ENCODE results near the gene C17orf113. TPM values are rescaled to one million over a fixed set of nuclear protein-coding genes. Genes with fewer than 3 reads are reported as not detected.

C17orf113 gene
- total RNA-seq, result 0.49 TPM in 2 replicates

DNA sequence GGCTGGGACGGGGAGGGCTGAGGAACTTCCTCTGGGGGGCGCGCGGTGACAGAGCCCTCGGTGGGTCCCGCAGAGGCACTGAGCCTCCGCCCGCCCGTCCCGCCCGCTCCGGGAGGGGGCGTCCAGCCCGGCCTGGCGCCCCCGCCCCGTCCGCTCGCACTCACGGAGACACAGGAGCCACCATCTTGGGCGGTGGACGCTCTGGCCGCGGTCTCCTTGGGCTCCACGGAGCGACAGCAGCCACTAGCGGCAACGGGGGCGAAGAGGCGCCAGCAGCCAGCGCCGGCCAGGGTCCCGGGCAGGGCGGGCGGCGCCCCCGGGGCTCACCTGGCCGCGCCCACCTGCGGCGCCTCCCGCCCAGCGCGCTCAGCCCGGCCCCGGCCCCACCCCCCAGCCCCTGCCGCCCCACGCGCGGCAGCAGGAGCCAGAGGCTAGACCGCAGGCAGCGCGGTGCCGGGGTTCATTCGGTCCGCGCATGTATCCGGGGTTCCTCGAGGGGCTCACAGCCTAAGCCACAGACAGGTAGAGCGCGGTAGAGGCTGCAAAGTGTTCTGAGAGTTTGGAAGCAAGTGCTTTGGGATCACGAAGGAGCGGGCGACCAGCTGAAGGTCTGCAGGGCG lies at the start of gene C17orf113:
C17orf113 (minus strand) TSS at position 209 of the 620 bp plus-strand sequence. CDS start 7,225 bp downstream, outside the sequence.

DNA sequence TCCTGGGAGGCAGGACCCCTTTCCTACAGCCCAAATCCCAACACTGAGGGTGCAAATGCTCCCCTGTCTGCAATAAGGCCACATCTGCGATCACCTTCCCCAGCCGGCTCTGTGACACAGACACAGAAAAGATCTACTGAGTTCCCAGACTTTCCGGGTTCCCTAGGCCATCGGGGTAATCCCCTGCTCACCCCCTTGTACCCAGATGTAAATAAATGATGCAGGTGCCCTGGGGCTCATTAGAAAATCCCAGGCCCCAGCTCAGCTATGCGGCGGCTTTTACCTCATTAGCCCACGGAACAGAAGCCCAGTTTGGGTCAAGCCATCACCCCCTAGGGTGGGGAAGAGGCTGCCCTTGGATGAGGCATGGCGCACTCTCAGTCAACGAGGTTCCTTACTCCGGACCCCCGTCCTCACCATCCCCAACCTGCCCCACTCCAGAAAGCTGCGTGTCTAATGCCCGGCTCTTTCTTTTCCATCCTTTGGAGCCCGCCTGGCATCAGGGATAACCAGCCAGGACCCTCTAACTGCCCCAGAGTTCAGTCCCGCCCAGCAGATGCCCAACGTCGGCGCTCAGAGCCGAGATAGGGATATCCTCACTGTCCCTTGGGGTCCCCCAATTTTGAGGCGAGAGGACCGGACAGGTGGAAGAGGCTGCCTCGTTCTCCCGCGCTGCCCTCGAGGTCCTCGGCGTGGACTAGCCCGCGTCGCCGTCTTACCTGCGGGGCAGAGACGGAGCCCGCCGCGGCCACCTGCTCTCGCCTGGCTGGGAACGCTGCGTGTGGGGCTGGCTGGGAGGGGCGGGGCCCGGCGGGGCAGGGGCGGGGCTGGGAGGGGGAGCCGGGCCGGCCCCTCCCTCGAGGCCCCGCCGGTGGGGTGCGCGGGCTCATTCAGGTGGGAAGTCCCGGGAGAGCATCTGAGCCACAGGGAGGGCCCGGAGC lies 47.6 kb upstream of the C17orf113 start, which contains the start of gene ZNF385C:
ZNF385C (minus strand) TSS at position 783 of the 941 bp plus-strand sequence. CDS start 35,417 bp downstream, outside the sequence.

DNA sequence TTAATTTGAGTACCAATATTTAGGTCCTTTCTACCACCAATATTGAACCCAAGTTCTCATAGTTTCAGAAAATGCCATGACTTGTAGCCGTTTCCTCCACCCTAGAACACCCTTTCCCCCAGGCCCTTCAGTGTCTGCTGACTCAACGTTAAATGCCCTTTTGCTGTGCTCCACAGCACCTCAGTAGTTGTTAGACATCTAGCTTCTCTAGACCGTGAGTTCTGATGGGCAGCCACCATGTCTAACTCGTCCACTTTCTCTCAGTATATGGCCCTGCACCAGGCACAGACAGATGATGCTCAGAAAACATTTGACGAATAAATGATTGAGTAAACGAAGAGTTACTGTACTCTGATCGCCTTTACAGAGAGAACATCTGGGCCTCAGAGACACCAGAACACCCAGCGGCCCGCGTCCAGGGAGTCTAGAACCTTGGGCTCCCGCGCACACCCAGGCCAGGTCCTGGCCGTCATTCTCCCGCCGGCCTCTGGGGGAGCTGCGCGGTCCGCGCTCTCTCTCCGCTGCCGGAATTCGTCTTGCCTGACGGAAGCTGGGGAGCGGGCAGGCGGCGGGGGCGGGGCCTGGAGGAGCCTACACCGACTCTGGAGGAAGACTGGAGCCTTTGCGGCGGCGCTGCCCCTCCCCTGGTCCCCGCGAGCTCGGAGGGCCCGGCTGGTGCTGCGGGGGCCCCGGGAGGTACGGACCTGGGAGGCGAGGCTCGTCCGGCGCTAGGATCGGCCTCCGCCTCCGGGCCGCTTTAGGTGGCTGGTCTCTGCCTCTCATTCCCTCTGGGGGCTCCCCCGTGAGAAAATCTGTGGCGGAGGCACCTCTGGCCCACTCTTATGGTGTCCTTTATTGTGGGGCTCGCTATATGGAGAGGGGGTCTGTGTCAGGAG lies 30.6 kb downstream of the C17orf113 start, which contains the start of gene NKIRAS2:
NKIRAS2 (plus strand) TSS at position 582 of the 896 bp plus-strand sequence. CDS start 1,488 bp downstream, outside the sequence.

DNA sequence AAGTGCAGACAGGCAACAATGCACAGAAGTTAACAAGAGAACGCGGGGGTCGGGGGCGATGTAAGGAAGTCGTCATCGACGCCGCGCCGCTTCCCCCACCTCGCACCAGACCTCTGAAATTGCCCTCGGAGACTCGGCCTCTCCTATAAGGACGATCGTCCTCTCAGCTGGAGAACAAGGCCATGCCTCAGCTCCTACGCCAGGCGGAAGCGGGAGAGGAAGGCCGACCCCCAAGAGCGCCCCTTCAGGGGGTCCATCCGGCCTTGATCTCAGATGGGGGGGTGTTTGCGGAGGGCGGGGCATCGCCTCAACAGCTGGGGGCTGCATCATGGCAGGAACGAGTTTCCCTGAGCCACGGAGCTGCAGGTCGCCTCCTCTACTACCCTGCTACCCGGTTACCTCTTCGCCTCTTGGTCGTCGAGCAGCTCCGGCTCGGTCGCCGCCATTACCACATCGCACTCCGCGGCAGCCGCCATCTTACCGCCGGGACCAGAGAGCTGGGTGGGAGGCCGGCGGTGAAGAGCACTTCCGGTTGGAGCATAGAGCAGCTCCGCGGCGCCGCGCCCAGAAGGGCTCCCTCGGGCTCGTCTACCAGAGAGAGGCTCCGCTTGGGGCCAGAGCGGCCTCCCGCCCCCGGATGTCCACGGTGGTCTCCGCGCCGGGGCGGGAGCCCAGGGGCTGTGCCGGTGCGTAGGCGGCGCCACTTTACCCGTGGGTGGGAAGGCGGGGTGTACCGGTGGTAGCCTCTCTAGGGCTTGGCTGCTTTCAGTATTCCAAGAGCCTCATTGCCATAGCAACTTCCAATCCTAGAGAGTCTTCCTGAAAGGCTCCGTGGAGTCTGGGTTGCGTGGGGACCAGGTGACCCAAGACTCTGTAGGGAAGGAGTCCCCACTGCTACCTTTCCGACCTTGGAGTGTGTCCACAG lies 33.2 kb downstream of the C17orf113 start, which contains the start of gene DNAJC7:
DNAJC7 (minus strand) TSS at position 499 of the 925 bp plus-strand sequence; CDS start at position 476, 23 bp downstream.

Other genes starting within 250 kb of the C17orf113 start
- 53.8 and 72.7 TPM in 2 replicates for gene P3H4, start 238.7 kb downstream of the C17orf113 start, total RNA-seq
- gene FKBP10, start 237.6 kb downstream of the C17orf113 start, total RNA-seq, result 336 and 351 TPM in 2 replicates
- gene NT5C3B, start 214.4 kb downstream of the C17orf113 start, total RNA-seq, result 74.8 and 97.8 TPM in 2 replicates
- gene KLHL10, start 212.8 kb downstream of the C17orf113 start, total RNA-seq, result 0.12 and 1.3 TPM in 2 replicates
- gene KLHL11, start 185.2 kb downstream of the C17orf113 start, total RNA-seq, result 27.1 and 33.9 TPM in 2 replicates
- 341 and 379 TPM in 2 replicates for gene ACLY, start 131.7 kb downstream of the C17orf113 start, total RNA-seq
- gene ODAD4, start 120.0 kb downstream of the C17orf113 start, total RNA-seq, result 0.97 and 1.3 TPM in 2 replicates
- 93.0 and 95.2 TPM in 2 replicates for gene CNP, start 83.8 kb downstream of the C17orf113 start, total RNA-seq
- 63.1 and 64.8 TPM in 2 replicates for gene DNAJC7, start 33.2 kb downstream of the C17orf113 start, total RNA-seq
- 46.8 and 50.3 TPM in 2 replicates for gene NKIRAS2, start 30.5 kb downstream of the C17orf113 start, total RNA-seq
- not detected in 2 replicates for gene ZNF385C, start 47.9 kb upstream of the C17orf113 start, total RNA-seq
- 19.6 and 19.8 TPM in 2 replicates for gene DHX58, start 62.1 kb upstream of the C17orf113 start, total RNA-seq
- 8.5 and 9.2 TPM in 2 replicates for gene KAT2A, start 70.8 kb upstream of the C17orf113 start, total RNA-seq
- not detected in 2 replicates for gene HSPB9, start 72.2 kb upstream of the C17orf113 start, total RNA-seq
- 94.3 and 113 TPM in 2 replicates for gene RAB5C, start 104.4 kb upstream of the C17orf113 start, total RNA-seq
- gene KCNH4, start 130.5 kb upstream of the C17orf113 start, total RNA-seq, result under 0.01 TPM in 1 of 2 replicates, not detected in the other
- not detected in 2 replicates for gene HCRT, start 134.9 kb upstream of the C17orf113 start, total RNA-seq
- 18.3 and 22.1 TPM in 2 replicates for gene GHDC, start 143.9 kb upstream of the C17orf113 start, total RNA-seq
- gene STAT5B, start 225.8 kb upstream of the C17orf113 start, total RNA-seq, result 42.7 and 55.8 TPM in 2 replicates
- 37.8 and 55.3 TPM in 2 replicates for gene STAT5A, start 237.9 kb upstream of the C17orf113 start, total RNA-seq